Liver (tissue), 9 donors: ENCODE data around the gene CDH4. TPM values are rescaled to one million over a fixed set of nuclear protein-coding genes. Genes with fewer than 3 reads are reported as not detected.

Experiments
- DNase-seq: peaks from one replicate; pipeline ENCODE4 v3.0.0-alpha.2; 2017; ENCODE audit warnings: low spot score
- H3K27ac ChIP-seq, 2 donors: one replicate each; pipeline ENCODE4 v1.7.0; 2013; ENCODE audit warnings: inconsistent platforms in 2 of 2, low read length in 2 of 2, control low read depth in 1 of 2, low read depth in 1 of 2, mild to moderate bottlenecking in 1 of 2
- H3K27me3 ChIP-seq, 4 donors: one replicate each; pipeline versions ENCODE4 v1.6.1 to v1.7.0; 2013; ENCODE audit warnings: low read length in 3 of 4, inconsistent platforms in 1 of 4, mild to moderate bottlenecking in 1 of 4, moderate library complexity in 1 of 4; ENCODE audit not compliant: control insufficient read depth in 4 of 4, insufficient read depth in 4 of 4
- H3K36me3 ChIP-seq, 4 donors: one replicate each; pipeline versions ENCODE4 v1.6.1 to v1.7.0; 2013; ENCODE audit warnings: low read length in 3 of 4, mild to moderate bottlenecking in 3 of 4, low read depth in 1 of 4, moderate library complexity in 1 of 4; ENCODE audit not compliant: control insufficient read depth in 4 of 4, insufficient read depth in 3 of 4
- H3K4me1 ChIP-seq, 4 donors: one replicate each; pipeline versions ENCODE4 v1.6.1 to v1.7.0; 2013; ENCODE audit warnings: low read length in 3 of 4, mild to moderate bottlenecking in 3 of 4, moderate library complexity in 1 of 4; ENCODE audit not compliant: control insufficient read depth in 4 of 4, insufficient read depth in 4 of 4
- H3K4me3 ChIP-seq, 3 donors: one replicate each; pipeline versions ENCODE4 v1.6.1 to v1.7.0; 2013; ENCODE audit warnings: low read length in 3 of 3, control low read depth in 1 of 3, low read depth in 1 of 3, mild to moderate bottlenecking in 1 of 3
- H3K9ac ChIP-seq, 2 donors: one replicate each; pipeline ENCODE4 v1.7.0; 2013; ENCODE audit warnings: low read length in 2 of 2, mild to moderate bottlenecking in 2 of 2, moderate library complexity in 2 of 2, control low read depth in 1 of 2, low read depth in 1 of 2
- H3K9me3 ChIP-seq, 4 donors: one replicate each; pipeline versions ENCODE4 v1.6.1 to v1.7.0; 2013; ENCODE audit warnings: low read length in 3 of 4; ENCODE audit not compliant: control insufficient read depth in 4 of 4
- EGR1 ChIP-seq, 2 donors: IDR thresholded peaks; 2 replicates each; pipeline ENCODE4 v1.6.1; 2016 to 2018; ENCODE audit warnings: antibody characterized with exemption in 2 of 2, low read depth in 2 of 2
- FOXA1 ChIP-seq: IDR thresholded peaks from 2 replicates; pipeline ENCODE4 v1.6.1; 2016; ENCODE audit warnings: antibody characterized with exemption
- FOXA2 ChIP-seq: IDR thresholded peaks from 2 replicates; pipeline ENCODE4 v1.6.1; 2016; ENCODE audit warnings: antibody characterized with exemption
- GABPA ChIP-seq, 2 donors: IDR thresholded peaks in 1 of 2; conservative IDR thresholded peaks in 1 of 2; 2 replicates each; pipeline ENCODE4 v1.6.1; 2016; ENCODE audit warnings: antibody characterized with exemption in 2 of 2, mild to moderate bottlenecking in 1 of 2, moderate library complexity in 1 of 2
- HNF4A ChIP-seq, 2 donors: conservative IDR thresholded peaks; 2 replicates each; pipeline ENCODE4 v1.6.1; 2016; ENCODE audit warnings: antibody characterized with exemption in 2 of 2, mild to moderate bottlenecking in 2 of 2
- HNF4G ChIP-seq: IDR thresholded peaks from 2 replicates; pipeline ENCODE4 v1.6.1; 2016; ENCODE audit warnings: antibody characterized with exemption
- JUND ChIP-seq, 2 donors: IDR thresholded peaks; 2 replicates each; pipeline ENCODE4 v1.6.1; 2016; ENCODE audit warnings: antibody characterized with exemption in 2 of 2
- NR2F2 ChIP-seq: IDR thresholded peaks from 2 replicates; pipeline ENCODE4 v1.6.1; 2016; ENCODE audit warnings: antibody characterized with exemption
- RAD21 ChIP-seq, 2 donors: IDR thresholded peaks; 2 replicates each; pipeline ENCODE4 v1.6.1; 2016; ENCODE audit warnings: antibody characterized with exemption in 2 of 2, mild to moderate bottlenecking in 2 of 2
- RXRA ChIP-seq, 2 donors: IDR thresholded peaks; 2 replicates each; pipeline ENCODE4 v1.6.1; 2017 to 2018; ENCODE audit warnings: antibody characterized with exemption in 2 of 2, mild to moderate bottlenecking in 1 of 2
- SP1 ChIP-seq: IDR thresholded peaks from 2 replicates; pipeline ENCODE4 v1.6.1; 2018; ENCODE audit warnings: antibody characterized with exemption, mild to moderate bottlenecking
- TAF1 ChIP-seq: conservative IDR thresholded peaks from 2 replicates; pipeline ENCODE4 v1.6.1; 2016; ENCODE audit warnings: antibody characterized with exemption, mild to moderate bottlenecking
- YY1 ChIP-seq: IDR thresholded peaks from 2 replicates; pipeline ENCODE4 v1.6.1; 2016; ENCODE audit warnings: antibody characterized with exemption, mild to moderate bottlenecking
- WGBS: extraction: QIAGEN DNeasy Blood & Tissue Kit; methylation state at CpG from one replicate; pipeline ENCODE4 v1.1.7; 2013; 5-methylcytosine and 5-hydroxymethylcytosine counted together
- polyA plus RNA-seq, 2 donors: library from polyadenylated mRNA; stranded (reverse) in 1 of 2; unstranded in 1 of 2; fragments of 200-250 nt in 1 of 2; fragments of >200 nt in 1 of 2; fragmentation: Nextera tagmentation in 1 of 2; extraction: Ambion mirVana in 1 of 2; gene quantifications; one replicate each; pipeline versions ENCODE4 v1.2.1 to v1.2.3, GENCODE V29; 2013 to 2015
- total RNA-seq, 2 donors: library from RNA; depleted of rRNA; stranded (reverse); fragments of >200 nt; gene quantifications; one replicate each; pipeline ENCODE4 v1.2.3, GENCODE V29; 2014
- TF ChIP-seq, protein P1 (sequence below): fragments of 150-350 bp; IDR thresholded peaks from 2 replicates; pipeline ENCODE4 v1.5.1; 2017; ENCODE audit warnings: improper control_type of control experiment, low read depth, low read length; ENCODE audit not compliant: missing input control
- TF ChIP-seq, protein P2 (sequence below): IDR thresholded peaks from 2 replicates; pipeline ENCODE4 v1.6.1; 2016; ENCODE audit warnings: antibody characterized with exemption, mild to moderate bottlenecking
- TF ChIP-seq, protein P3 (sequence below): IDR thresholded peaks from 2 replicates; pipeline ENCODE4 v1.6.1; 2016; ENCODE audit warnings: antibody characterized with exemption
- TF ChIP-seq, protein P4 (sequence below): IDR thresholded peaks from 2 replicates; pipeline ENCODE4 v1.6.1; 2016; ENCODE audit warnings: antibody characterized with exemption
- TF ChIP-seq, protein P5 (sequence below): IDR thresholded peaks from 2 replicates; pipeline ENCODE4 v1.6.1; 2016; ENCODE audit warnings: antibody characterized with exemption
- donor health status: healthy.
- donor health status: healthy.
- donor health status: healthy.
- donor health status: healthy.
- donor health status: healthy.

CDH4 gene
- total and polyA plus RNA-seq, 4 donors = 0.03 to 0.25 (median 0.19) TPM; not detected in 1

DNA sequence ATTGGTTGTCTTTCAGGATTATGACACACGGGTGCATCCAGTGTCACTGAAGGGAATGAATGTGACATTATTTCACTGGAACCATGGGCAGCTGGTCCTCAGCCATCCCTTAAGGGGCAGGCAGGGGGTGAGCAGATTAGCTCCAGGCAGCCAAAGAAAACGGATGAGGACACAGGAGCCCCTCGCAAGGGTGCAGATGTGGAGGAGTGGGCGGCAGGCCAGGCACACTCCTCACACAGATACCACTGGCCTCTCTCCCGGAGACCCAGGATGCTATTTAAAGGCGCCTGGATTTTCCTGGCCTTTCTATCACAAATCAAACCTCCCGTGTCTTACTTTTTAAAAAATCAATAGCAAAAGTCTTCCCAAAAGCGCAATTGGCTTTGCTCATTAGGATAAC is 603.2 kb downstream of the CDH4 start:
- DNase-seq = no peak
- Histone ChIP-seq H3K9me3 (no peaks in the 10 kb centered on the region), H3K4me3 (no peak overlapping the region), H3K9ac (no peak overlapping the region), H3K27ac (no peak overlapping the region), H3K27me3 (no peaks in the 10 kb centered on the region), H3K36me3 (no peaks in the 10 kb centered on the region), H3K4me1 (no peaks in the 10 kb centered on the region)
- 84% methylated on average over 8 of the region's 8 CpGs for whole genome bisulfite sequencing
- TF ChIP-seq RXRA (IDR thresholded peaks at IDR 0.05) = no peak
- TF ChIP-seq, protein P1, sequence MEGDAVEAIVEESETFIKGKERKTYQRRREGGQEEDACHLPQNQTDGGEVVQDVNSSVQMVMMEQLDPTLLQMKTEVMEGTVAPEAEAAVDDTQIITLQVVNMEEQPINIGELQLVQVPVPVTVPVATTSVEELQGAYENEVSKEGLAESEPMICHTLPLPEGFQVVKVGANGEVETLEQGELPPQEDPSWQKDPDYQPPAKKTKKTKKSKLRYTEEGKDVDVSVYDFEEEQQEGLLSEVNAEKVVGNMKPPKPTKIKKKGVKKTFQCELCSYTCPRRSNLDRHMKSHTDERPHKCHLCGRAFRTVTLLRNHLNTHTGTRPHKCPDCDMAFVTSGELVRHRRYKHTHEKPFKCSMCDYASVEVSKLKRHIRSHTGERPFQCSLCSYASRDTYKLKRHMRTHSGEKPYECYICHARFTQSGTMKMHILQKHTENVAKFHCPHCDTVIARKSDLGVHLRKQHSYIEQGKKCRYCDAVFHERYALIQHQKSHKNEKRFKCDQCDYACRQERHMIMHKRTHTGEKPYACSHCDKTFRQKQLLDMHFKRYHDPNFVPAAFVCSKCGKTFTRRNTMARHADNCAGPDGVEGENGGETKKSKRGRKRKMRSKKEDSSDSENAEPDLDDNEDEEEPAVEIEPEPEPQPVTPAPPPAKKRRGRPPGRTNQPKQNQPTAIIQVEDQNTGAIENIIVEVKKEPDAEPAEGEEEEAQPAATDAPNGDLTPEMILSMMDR = no peak
- TF ChIP-seq, protein P2, sequence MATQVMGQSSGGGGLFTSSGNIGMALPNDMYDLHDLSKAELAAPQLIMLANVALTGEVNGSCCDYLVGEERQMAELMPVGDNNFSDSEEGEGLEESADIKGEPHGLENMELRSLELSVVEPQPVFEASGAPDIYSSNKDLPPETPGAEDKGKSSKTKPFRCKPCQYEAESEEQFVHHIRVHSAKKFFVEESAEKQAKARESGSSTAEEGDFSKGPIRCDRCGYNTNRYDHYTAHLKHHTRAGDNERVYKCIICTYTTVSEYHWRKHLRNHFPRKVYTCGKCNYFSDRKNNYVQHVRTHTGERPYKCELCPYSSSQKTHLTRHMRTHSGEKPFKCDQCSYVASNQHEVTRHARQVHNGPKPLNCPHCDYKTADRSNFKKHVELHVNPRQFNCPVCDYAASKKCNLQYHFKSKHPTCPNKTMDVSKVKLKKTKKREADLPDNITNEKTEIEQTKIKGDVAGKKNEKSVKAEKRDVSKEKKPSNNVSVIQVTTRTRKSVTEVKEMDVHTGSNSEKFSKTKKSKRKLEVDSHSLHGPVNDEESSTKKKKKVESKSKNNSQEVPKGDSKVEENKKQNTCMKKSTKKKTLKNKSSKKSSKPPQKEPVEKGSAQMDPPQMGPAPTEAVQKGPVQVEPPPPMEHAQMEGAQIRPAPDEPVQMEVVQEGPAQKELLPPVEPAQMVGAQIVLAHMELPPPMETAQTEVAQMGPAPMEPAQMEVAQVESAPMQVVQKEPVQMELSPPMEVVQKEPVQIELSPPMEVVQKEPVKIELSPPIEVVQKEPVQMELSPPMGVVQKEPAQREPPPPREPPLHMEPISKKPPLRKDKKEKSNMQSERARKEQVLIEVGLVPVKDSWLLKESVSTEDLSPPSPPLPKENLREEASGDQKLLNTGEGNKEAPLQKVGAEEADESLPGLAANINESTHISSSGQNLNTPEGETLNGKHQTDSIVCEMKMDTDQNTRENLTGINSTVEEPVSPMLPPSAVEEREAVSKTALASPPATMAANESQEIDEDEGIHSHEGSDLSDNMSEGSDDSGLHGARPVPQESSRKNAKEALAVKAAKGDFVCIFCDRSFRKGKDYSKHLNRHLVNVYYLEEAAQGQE = no peak
- TF ChIP-seq, protein P3, sequence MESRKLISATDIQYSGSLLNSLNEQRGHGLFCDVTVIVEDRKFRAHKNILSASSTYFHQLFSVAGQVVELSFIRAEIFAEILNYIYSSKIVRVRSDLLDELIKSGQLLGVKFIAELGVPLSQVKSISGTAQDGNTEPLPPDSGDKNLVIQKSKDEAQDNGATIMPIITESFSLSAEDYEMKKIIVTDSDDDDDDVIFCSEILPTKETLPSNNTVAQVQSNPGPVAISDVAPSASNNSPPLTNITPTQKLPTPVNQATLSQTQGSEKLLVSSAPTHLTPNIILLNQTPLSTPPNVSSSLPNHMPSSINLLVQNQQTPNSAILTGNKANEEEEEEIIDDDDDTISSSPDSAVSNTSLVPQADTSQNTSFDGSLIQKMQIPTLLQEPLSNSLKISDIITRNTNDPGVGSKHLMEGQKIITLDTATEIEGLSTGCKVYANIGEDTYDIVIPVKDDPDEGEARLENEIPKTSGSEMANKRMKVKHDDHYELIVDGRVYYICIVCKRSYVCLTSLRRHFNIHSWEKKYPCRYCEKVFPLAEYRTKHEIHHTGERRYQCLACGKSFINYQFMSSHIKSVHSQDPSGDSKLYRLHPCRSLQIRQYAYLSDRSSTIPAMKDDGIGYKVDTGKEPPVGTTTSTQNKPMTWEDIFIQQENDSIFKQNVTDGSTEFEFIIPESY = no peak
- no peak for TF ChIP-seq NR2F2
- no peak for TF ChIP-seq HNF4A (conservative IDR thresholded peaks at IDR 0.05)
- no peak for TF ChIP-seq JUND (IDR thresholded peaks at IDR 0.05)
- TF ChIP-seq SP1 = no peak
- TF ChIP-seq, protein P4, sequence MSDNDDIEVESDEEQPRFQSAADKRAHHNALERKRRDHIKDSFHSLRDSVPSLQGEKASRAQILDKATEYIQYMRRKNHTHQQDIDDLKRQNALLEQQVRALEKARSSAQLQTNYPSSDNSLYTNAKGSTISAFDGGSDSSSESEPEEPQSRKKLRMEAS = no peak
- no peak for TF ChIP-seq HNF4G
- no peak for TF ChIP-seq YY1
- no peak for TF ChIP-seq TAF1
- TF ChIP-seq RAD21 (IDR thresholded peaks at IDR 0.05) = no peak
- TF ChIP-seq EGR1 (IDR thresholded peaks at IDR 0.05; ENCODE audit: low read depth in 2 of 2) = no peak
- TF ChIP-seq FOXA2 = no peak
- no peak for TF ChIP-seq FOXA1
- TF ChIP-seq GABPA (IDR thresholded peaks at IDR 0.05 in 1 of 2, conservative IDR thresholded peaks at IDR 0.05 in 1 of 2) = no peak
- TF ChIP-seq, protein P5, sequence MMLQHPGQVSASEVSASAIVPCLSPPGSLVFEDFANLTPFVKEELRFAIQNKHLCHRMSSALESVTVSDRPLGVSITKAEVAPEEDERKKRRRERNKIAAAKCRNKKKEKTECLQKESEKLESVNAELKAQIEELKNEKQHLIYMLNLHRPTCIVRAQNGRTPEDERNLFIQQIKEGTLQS = no peak
